Ishikawa (cell line): ENCODE measurements around the gene WNT7A.

Experiments used
- CEBPB ChIP-seq: IDR thresholded peaks from 2 replicates; pipeline ENCODE4 v1.6.1; 2012
- CREB1 ChIP-seq: IDR thresholded peaks from 2 replicates; pipeline ENCODE4 v1.6.1; 2012; ENCODE audit warnings: low read depth
- EP300 ChIP-seq: IDR thresholded peaks from 2 replicates; pipeline ENCODE4 v1.6.1; 2012; ENCODE audit warnings: borderline replicate concordance
- FOXM1 ChIP-seq: IDR thresholded peaks from 2 replicates; pipeline ENCODE4 v1.6.1; 2012; ENCODE audit warnings: low read depth, borderline replicate concordance
- MAX ChIP-seq: IDR thresholded peaks from 2 replicates; pipeline ENCODE4 v1.6.1; 2012
- NFIC ChIP-seq: IDR thresholded peaks from 2 replicates; pipeline ENCODE4 v1.6.1; 2012
- RAD21 ChIP-seq: IDR thresholded peaks from 2 replicates; pipeline ENCODE4 v1.6.1; 2012; ENCODE audit warnings: low read depth
- TAF1 ChIP-seq: IDR thresholded peaks from 2 replicates; pipeline ENCODE4 v1.6.1; 2012; ENCODE audit warnings: low read depth, mild to moderate bottlenecking
- TCF12 ChIP-seq: IDR thresholded peaks from 2 replicates; pipeline ENCODE4 v1.6.1; 2012; ENCODE audit warnings: low read depth
- TEAD4 ChIP-seq: IDR thresholded peaks from 2 replicates; pipeline ENCODE4 v1.6.1; 2012
- USF1 ChIP-seq: IDR thresholded peaks from 2 replicates; pipeline ENCODE4 v1.6.1; 2012
- YY1 ChIP-seq: IDR thresholded peaks from 2 replicates; pipeline ENCODE4 v1.6.1; 2012; ENCODE audit warnings: low read depth
- ZBTB7A ChIP-seq: IDR thresholded peaks from 2 replicates; pipeline ENCODE4 v1.6.1; 2012; ENCODE audit warnings: low read depth
- TF ChIP-seq, protein P1 (sequence below): IDR thresholded peaks from 2 replicates; pipeline ENCODE4 v1.6.1; 2012; ENCODE audit warnings: low read depth, mild to moderate bottlenecking

- TF ChIP-seq RAD21: no peak
- TF ChIP-seq ZBTB7A: no peak
- TF ChIP-seq EP300: no peak
- TF ChIP-seq, protein P1, sequence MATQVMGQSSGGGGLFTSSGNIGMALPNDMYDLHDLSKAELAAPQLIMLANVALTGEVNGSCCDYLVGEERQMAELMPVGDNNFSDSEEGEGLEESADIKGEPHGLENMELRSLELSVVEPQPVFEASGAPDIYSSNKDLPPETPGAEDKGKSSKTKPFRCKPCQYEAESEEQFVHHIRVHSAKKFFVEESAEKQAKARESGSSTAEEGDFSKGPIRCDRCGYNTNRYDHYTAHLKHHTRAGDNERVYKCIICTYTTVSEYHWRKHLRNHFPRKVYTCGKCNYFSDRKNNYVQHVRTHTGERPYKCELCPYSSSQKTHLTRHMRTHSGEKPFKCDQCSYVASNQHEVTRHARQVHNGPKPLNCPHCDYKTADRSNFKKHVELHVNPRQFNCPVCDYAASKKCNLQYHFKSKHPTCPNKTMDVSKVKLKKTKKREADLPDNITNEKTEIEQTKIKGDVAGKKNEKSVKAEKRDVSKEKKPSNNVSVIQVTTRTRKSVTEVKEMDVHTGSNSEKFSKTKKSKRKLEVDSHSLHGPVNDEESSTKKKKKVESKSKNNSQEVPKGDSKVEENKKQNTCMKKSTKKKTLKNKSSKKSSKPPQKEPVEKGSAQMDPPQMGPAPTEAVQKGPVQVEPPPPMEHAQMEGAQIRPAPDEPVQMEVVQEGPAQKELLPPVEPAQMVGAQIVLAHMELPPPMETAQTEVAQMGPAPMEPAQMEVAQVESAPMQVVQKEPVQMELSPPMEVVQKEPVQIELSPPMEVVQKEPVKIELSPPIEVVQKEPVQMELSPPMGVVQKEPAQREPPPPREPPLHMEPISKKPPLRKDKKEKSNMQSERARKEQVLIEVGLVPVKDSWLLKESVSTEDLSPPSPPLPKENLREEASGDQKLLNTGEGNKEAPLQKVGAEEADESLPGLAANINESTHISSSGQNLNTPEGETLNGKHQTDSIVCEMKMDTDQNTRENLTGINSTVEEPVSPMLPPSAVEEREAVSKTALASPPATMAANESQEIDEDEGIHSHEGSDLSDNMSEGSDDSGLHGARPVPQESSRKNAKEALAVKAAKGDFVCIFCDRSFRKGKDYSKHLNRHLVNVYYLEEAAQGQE: no peak
- no peak for TF ChIP-seq TEAD4
- TF ChIP-seq TCF12: no peak
- TF ChIP-seq CREB1: no peak
- no peak for TF ChIP-seq CEBPB
- no peak for TF ChIP-seq TAF1
- no peak for TF ChIP-seq MAX
- TF ChIP-seq FOXM1: no peak
- no peak for TF ChIP-seq YY1
- no peak for TF ChIP-seq NFIC
- no peak for TF ChIP-seq USF1
Measured at GRCh38 chr3:13837751-13838150, 42.1 kb downstream of the WNT7A start.
